Gastroesophageal sphincter (tissue), 4 donors: ENCODE measurements around the gene TWF2. TPM values are rescaled to one million over a fixed set of nuclear protein-coding genes. Genes with fewer than 3 reads are reported as not detected.
A peak's percentile ranks its signal among the peaks of the same experiment; 100 is the strongest.
"Not testable (repeated sequence)": the region's sequence is repeated elsewhere in the genome, so short reads cannot be mapped to it uniquely, and the experiment has no call there.

Experiments
- ATAC-seq: fragments of 150-250 bp; one replicate; pipeline ENCODE4 v1.9.1; 2016; ENCODE audit warnings: mild to moderate bottlenecking, moderate library complexity
- H3K27ac ChIP-seq, 4 donors: fragments of 200-600 bp; sonication (generic) in 3 of 4; 1 replicate in 3 of 4; 2 replicates in 1 of 4; pipeline ENCODE4 v1.5.1; 2016 to 2019
- H3K27me3 ChIP-seq: fragments of 200-600 bp; sonication (generic); one replicate; pipeline ENCODE4 v1.5.1; 2019
- H3K36me3 ChIP-seq, 2 donors: fragments of 200-600 bp; sonication (generic); one replicate each; pipeline ENCODE4 v1.5.1; 2019; ENCODE audit warnings: control low read depth in 1 of 2
- H3K4me1 ChIP-seq, 3 donors: fragments of 200-600 bp; sonication (generic); 1 replicate in 2 of 3; 2 replicates in 1 of 3; pipeline ENCODE4 v1.5.1; 2016 to 2019; ENCODE audit warnings: control low read depth in 2 of 3
- H3K4me3 ChIP-seq, 2 donors: fragments of 200-600 bp; sonication (generic); one replicate each; pipeline ENCODE4 v1.5.1; 2019; ENCODE audit warnings: mild to moderate bottlenecking in 1 of 2, moderate library complexity in 1 of 2
- H3K9me3 ChIP-seq, 3 donors: fragments of 200-600 bp; sonication (generic); one replicate each; pipeline ENCODE4 v1.5.1; 2017 to 2019; ENCODE audit warnings: control low read depth in 2 of 3
- CTCF ChIP-seq, 4 experiments: fragments of 200-600 bp in 2 of 4; fragments of 450-650 bp in 2 of 4; sonication (generic) in 1 of 4; IDR thresholded peaks; one replicate each; pipeline ENCODE4 v1.5.1; 2017 to 2019; ENCODE audit warnings: antibody characterized with exemption in 4 of 4, mild to moderate bottlenecking in 2 of 4, moderate library complexity in 2 of 4
- EP300 ChIP-seq: sonication (generic); formaldehyde crosslinking; IDR thresholded peaks from one replicate; pipeline ENCODE4 v1.6.1; 2017; ENCODE audit warnings: antibody characterized with exemption, mild to moderate bottlenecking
- POLR2A ChIP-seq, 2 donors: fragments of 450-650 bp; IDR thresholded peaks; one replicate each; pipeline ENCODE4 v1.6.1; 2017; ENCODE audit warnings: antibody characterized with exemption in 2 of 2, mild to moderate bottlenecking in 2 of 2, moderate library complexity in 1 of 2
- POLR2AphosphoS5 ChIP-seq: sonication (generic); formaldehyde crosslinking; IDR thresholded peaks from one replicate; pipeline ENCODE4 v1.6.1; 2017; ENCODE audit warnings: antibody characterized with exemption
- WGBS, 2 donors: methylation state at CpG; one replicate each; pipeline ENCODE4 v1.1.5; 2018; ENCODE audit warnings: low coverage in 1 of 2; 5-methylcytosine and 5-hydroxymethylcytosine counted together
- total RNA-seq, 4 donors: library from RNA; depleted of rRNA; stranded (reverse); fragments of >200 nt; gene quantifications; one replicate each; pipeline ENCODE4 v1.1.0, GENCODE V29; 2016

TWF2 gene
- total RNA-seq, 4 donors from 2014 or later: 46.8 to 79.5 (median 69.2) TPM

- peak; percentile 84 for ATAC-seq
- peaks cover 0 to 62% (median 17%) of the 10 kb centered on the region in 3 donors for H3K4me1 ChIP-seq
- H3K4me3 ChIP-seq: peak overlapping the region; percentile 68 to 93
- WGBS, 2 donors: 0 to 1% methylated on average over 6 to 19 of the region's 54 CpGs
- H3K27me3 ChIP-seq: no peaks in the 10 kb centered on the region
- H3K9me3 ChIP-seq: no peaks in the 10 kb centered on the region
- H3K36me3 ChIP-seq: peaks cover 0 to 12% of the 10 kb centered on the region in 2 donors
- peak; percentile 14 to 55 (median 41) for TF ChIP-seq CTCF (IDR thresholded peaks at IDR 0.05)
- TF ChIP-seq EP300: no peak
- peak overlapping the region; percentile 92 to 98 (median 97) for H3K27ac ChIP-seq
Observed at GRCh38 chr3:52277972-52278509, 39.1 kb upstream of the TWF2 start.

GRCh38 chr3:52277071-52277964 lies 38.4 kb upstream of the TWF2 start:
- no peaks in the 10 kb centered on the region for H3K9me3 ChIP-seq
- 0 to 1% methylated on average over 25 to 28 of the region's 28 CpGs for WGBS, 2 donors
- ATAC-seq: no peak
- TF ChIP-seq EP300: no peak
- TF ChIP-seq POLR2A (IDR thresholded peaks at IDR 0.05): peak; percentile 30 to 34
- TF ChIP-seq POLR2AphosphoS5: peak; percentile 52
- no peaks in the 10 kb centered on the region for H3K27me3 ChIP-seq
- H3K27ac ChIP-seq: peak overlapping the region; percentile 92 to 98 (median 97)
- H3K36me3 ChIP-seq: peaks cover 0 to 13% of the 10 kb centered on the region in 2 donors
- H3K4me3 ChIP-seq: peak overlapping the region; percentile 68 to 93
- H3K4me1 ChIP-seq: peaks cover 0 to 69% (median 19%) of the 10 kb centered on the region in 3 donors

- peaks cover 0 to 13% of the 10 kb centered on the region in 2 donors for H3K36me3 ChIP-seq
- WGBS, 2 donors: 81 to 91% methylated on average over 6 to 9 of the region's 18 CpGs
- H3K27ac ChIP-seq: peak overlapping the region; percentile 65 to 97 (median 94)
- not testable (repeated sequence) for H3K9me3 ChIP-seq, ATAC-seq, H3K27me3 ChIP-seq, H3K4me3 ChIP-seq
- H3K4me1 ChIP-seq: peaks cover 4 to 84% (median 41%) of the 10 kb centered on the region in 3 donors
Observed at GRCh38 chr3:52274781-52275180, 35.8 kb upstream of the TWF2 start.

- H3K4me1 ChIP-seq: peaks cover 4 to 94% (median 41%) of the 10 kb centered on the region in 3 donors
- H3K36me3 ChIP-seq: peaks cover under 1 to 33% of the 10 kb centered on the region in 2 donors
- no peak overlapping the region for H3K4me3 ChIP-seq
- H3K27ac ChIP-seq: peak overlapping the region in 3 of 4 donors; percentile 11 to 92 (median 53)
- TF ChIP-seq POLR2A (IDR thresholded peaks at IDR 0.05): no peak
- TF ChIP-seq EP300: no peak
- TF ChIP-seq POLR2AphosphoS5: no peak
- no peak for TF ChIP-seq CTCF (IDR thresholded peaks at IDR 0.05)
- 85% methylated on average over 3 of the region's 3 CpGs; no CpG with 5 or more reads in 1 of the 2 donors for WGBS, 2 donors
- no peaks in the 10 kb centered on the region for H3K27me3 ChIP-seq
- no peaks in the 10 kb centered on the region for H3K9me3 ChIP-seq
- ATAC-seq: no peak
Observed at GRCh38 chr3:52272831-52273230, 33.9 kb upstream of the TWF2 start.

- H3K4me1 ChIP-seq: peaks cover 4 to 97% (median 41%) of the 10 kb centered on the region in 3 donors
- H3K27ac ChIP-seq: peak overlapping the region in 3 of 4 donors; percentile 65 to 92 (median 67)
- not testable (repeated sequence) for H3K27me3 ChIP-seq, H3K9me3 ChIP-seq, ATAC-seq, H3K4me3 ChIP-seq
- WGBS, 2 donors: 93 to 94% methylated on average over 6 to 9 of the region's 9 CpGs
- H3K36me3 ChIP-seq: peaks cover 2 to 39% of the 10 kb centered on the region in 2 donors
Observed at GRCh38 chr3:52272172-52272571, 33.2 kb upstream of the TWF2 start.

- Histone ChIP-seq H3K27ac (peak overlapping the region in 3 of 4 donors; percentile 67 to 92 (median 69)), H3K4me3 (no peak overlapping the region), H3K9me3 (no peaks in the 10 kb centered on the region), H3K36me3 (peaks cover 2 to 58% of the 10 kb centered on the region in 2 donors), H3K27me3 (no peaks in the 10 kb centered on the region), H3K4me1 (peaks cover 4 to 79% (median 30%) of the 10 kb centered on the region in 3 donors)
- peak; percentile 28 for ATAC-seq
- WGBS, 2 donors: 16 to 31% methylated on average over 6 to 8 of the region's 9 CpGs
- TF ChIP-seq POLR2A (IDR thresholded peaks at IDR 0.05) (no peak), POLR2AphosphoS5 (no peak), CTCF (IDR thresholded peaks at IDR 0.05) (no peak), EP300 (no peak)
Observed at GRCh38 chr3:52270252-52270754, 31.3 kb upstream of the TWF2 start.
